DMS153 (cell line): ENCODE data around the gene CDKAL1.
"Not testable (repeated sequence)": the region's sequence is repeated elsewhere in the genome, so short reads cannot be mapped to it uniquely, and the experiment has no call there.

Experiments
- DNase-seq: peaks from one replicate; lab custom pipeline; 2025; lab: John Stamatoyannopoulos, UW

CDKAL1 gene

GRCh38 chr6:20744911-20745557 lies 210.8 kb downstream of the CDKAL1 start:
- DNase-seq: peak; percentile 61

DNA sequence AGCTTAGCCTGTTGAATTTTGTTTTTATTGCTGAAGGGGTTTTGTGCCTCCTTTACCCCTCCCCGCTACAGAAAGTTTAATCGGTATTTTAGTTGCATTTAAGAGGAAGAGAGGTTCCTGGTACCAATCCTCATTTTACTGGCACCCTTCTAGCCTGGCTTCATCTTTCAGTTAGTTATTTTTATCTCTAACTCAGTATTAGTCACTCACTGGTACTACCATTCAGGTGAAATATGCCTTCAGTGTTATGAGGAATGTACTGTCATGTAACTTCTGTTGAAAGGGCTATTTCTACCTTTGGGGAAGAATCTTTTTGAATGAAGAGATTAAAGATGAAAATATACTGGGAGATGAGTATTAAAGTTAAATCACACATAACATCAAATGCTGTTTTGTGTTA lies 211.8 kb downstream of the CDKAL1 start:
- DNase-seq: no peak

- no peak for DNase-seq
Observed at GRCh38 chr6:20746805-20747558, 212.7 kb downstream of the CDKAL1 start.

DNA sequence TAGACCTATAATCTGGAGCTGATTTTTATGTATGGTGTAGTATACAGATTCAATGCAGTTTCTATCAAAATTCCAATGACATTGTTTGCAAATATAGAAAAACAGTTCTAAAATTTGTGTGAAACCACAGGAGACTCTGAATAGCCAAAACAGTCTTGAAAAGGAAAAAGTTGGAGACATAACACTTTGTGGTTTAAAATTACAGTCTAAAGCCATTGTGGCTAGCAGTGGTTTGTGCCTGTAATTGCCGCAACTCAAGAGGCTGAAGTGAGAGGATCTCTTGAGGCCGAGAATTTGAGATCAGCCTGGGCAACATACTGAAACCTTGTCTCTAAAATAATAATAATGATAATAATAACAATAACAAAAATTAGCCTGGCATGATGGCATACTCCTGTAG lies 213.7 kb downstream of the CDKAL1 start:
- no peak for DNase-seq

GRCh38 chr6:20751293-20751935 lies 217.2 kb downstream of the CDKAL1 start:
- DNase-seq: peak; percentile 13

- no peak for DNase-seq
Observed at GRCh38 chr6:20755631-20756030, 221.4 kb downstream of the CDKAL1 start.

- DNase-seq: not testable (repeated sequence)
Observed at GRCh38 chr6:20756584-20757147, 222.4 kb downstream of the CDKAL1 start.

- DNase-seq: no peak
Observed at GRCh38 chr6:20757761-20758160, 223.5 kb downstream of the CDKAL1 start.

DNA sequence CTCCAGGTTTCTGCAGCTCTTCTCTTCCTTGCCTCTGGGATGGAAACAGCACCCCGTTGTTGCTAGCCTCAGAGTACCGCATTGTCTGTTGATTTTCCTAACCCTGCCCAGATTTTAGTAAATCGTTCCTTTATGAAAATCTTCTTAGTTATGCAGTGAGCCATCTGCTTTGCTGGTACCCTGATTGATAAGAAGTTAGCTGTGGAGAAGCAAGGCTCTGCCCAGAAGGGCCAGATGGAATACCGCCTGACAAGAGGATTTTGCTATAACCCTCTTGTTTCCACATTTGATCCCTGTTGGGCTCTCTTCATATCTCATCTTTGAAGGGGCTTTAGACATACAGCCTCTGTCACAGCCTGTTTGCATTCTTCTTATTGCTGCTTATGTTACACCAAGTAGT lies 229.0 kb downstream of the CDKAL1 start:
- DNase-seq: no peak

DNA sequence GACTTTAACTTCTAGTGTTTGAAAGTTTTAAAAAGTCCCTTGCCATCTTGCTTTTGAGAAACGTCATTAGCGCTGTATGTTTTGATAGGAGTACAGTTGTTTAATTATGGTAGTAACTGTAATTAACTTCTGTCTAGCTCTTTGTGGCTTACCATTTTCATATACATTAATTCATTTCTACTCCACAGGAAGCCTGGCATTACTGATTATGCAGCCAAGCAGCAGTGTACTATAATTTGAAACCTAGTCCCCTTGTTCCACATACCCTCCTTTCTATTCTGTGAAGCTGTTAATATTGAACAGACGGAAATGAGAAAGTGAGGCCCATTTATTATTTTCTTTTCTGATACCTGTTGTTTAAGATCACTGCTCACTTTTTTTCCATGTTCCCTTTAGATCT lies 235.4 kb downstream of the CDKAL1 start:
- DNase-seq: no peak

DNA sequence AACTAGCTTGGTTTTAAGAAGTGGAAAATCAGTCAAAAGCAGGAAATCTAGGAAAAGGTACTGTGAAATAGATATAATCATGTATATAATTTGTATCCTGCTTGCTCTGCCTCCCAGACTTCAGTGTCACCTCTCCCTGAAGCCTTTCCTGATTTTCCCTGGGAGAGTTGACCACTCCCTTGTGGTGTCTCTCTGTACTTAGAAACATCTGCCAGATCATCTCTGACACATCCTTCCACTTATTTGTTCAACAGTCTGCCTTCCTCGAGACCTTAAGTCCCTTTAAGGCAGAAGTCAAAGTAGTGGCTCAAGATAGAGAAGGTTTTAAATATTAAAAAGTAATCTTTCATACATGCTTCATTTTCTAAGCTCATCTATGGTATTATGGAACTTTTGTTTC lies 236.5 kb downstream of the CDKAL1 start:
- no peak for DNase-seq

DNA sequence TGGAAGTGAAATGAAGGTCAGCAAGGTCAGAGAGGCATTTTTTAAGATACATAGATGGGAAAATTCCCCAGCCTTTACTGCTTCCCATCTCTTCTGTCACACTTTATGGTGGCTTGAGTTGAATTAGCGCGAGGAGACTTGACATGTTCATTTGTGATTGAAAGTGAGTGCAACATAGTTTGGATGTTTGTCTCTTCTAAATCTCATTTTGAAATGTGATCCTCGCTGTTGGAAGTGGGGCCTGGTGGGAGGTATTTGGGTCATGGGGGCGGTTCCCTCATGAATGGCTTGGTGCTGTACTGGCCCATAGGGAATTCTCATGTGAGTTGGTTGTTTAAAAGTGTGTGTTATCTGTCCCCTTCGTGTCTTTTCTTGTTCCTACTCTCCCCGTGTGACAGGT lies 237.2 kb downstream of the CDKAL1 start:
- DNase-seq: no peak

DNA sequence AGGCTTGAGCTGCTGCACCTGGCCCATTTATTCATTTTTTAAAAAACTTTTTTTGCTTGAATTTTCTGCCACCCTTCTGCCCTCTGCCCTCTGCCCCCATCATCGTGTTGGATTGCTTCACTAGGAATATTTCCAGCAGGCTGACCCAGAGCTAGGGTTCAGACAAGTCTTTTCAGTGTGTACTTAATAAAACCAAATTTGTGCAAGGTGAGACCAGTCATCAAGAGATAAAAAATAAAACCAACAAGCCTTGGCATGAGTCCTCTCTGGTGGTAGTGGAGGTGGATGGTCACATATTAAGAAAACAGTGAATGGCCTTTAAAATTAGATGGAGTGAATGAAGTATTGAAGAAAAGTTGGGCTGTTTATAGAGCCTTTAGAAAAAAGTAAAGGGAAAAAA lies 239.6 kb downstream of the CDKAL1 start:
- no peak for DNase-seq

DNA sequence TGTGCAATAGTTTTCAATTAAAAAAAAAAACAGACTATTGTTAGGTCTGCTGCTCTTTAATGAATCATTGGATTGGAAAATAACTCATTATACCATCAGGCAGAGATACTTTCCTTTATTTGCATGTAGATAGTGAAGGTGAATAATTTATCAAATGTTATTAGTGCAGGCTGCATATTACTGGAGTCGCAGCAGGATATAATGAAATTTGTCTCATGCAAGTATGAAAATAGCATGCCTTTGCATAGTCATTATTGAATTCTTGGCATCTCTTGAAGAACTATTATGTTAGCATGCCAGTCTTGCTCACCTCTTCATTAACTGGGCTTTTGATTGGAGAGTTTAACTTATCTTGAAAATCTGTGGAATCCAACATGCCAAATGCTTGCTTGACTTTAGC lies 241.7 kb downstream of the CDKAL1 start:
- DNase-seq: no peak

DNA sequence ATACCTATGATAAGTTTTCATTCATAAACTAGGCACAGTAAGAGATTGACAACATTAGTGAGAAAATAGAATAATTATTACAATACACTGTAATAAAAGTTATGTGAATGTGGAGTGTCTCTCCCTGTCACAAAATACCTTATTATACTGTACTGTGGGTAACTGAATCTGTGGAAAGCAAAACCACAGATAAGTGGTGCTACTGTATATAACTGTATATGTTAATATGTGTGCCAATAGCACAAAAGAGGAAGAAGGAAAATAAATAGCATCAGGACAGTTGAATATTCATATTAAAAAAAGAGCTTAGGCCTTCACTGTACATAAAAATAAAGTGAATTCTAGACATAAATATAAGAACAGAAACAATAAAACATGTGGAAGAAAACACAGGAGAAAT lies 243.5 kb downstream of the CDKAL1 start:
- no peak for DNase-seq

GRCh38 chr6:20778459-20778858 lies 244.2 kb downstream of the CDKAL1 start:
- no peak for DNase-seq

DNA sequence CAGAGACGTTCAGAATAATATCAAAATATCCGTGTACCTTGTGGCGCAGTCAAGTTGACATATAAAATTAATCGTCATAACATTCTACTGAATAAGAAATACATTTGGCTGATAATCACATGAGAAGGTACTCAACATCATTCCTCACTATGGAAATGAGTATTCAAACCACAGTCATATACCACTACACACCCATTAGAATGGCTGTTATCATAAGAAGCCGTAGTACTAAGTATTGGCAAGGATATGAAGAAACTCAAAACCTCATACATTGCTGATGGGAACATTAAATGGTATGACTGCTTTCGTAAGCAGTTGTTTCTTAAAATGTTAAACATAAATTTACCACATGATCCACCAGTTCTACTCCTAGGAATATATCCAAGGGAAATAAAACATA lies 244.7 kb downstream of the CDKAL1 start:
- DNase-seq: no peak

GRCh38 chr6:20789162-20789561 lies 254.9 kb downstream of the CDKAL1 start:
- no peak for DNase-seq

- no peak for DNase-seq
Observed at GRCh38 chr6:20790032-20790791, 256.0 kb downstream of the CDKAL1 start.

DNA sequence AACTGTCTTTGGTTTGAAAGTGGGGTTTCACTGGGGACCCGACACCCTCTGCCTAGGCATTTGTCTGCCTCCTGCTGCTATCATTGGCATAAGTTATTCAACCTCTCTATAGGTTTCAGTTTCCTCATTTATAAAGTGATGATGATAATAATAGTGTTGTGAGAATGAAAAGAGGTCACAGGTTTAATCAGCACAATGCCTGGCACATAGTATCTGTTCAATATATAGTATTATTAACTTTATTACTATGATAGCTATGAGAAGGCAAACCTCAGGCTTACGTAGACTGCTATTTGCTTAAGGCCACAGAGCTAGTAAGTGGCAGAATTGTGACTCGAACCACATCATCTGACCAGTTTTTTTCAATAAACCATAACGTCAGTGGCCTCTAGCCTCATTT lies 256.8 kb downstream of the CDKAL1 start:
- DNase-seq: no peak

DNA sequence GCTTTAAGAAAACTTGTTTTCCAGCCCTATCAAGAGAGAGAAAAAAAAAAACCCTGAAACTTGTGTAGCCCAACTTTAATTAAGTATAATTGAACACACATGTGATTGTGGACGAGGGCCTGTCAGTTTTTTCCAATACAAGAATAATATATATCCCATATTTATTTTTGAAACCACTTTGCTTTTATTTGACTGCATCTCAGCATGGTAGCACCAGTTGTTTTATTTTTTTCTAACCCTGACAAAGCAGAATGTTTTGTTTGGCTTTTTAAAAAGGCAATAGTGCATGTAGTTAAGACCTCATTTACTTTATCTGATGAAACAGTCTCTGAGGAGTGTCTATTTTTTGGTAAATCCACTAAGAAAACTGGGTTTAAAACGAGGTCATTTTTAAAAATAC lies 257.7 kb downstream of the CDKAL1 start:
- no peak for DNase-seq

DNA sequence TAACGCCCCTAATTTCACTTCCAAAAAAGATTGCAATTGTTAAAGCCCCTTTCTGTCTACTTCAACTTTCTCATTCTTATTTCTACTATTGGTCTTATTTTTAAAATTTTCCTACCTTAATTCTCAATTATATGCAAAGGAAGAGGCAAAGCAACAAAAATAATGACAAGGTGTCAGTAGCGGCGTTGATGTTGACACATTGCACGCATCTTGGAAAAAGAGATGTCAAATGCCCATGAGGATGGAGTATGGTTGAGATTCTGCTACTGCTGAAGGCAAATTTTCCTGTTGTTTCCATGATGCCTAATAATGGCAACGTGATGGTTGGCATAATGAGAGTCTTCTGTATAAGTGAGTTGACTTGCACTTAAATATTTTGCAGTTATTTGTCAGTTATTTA lies 258.9 kb downstream of the CDKAL1 start:
- DNase-seq: no peak
